Lung (tissue), 12 donors: ENCODE results near the gene DOCK11. TPM values are rescaled to one million over a fixed set of nuclear protein-coding genes. Genes with fewer than 3 reads are reported as not detected.

Experiments
- ATAC-seq: fragments of 200-7000 bp; cut with Tn5 transposase; one replicate; pipeline ENCODE4 v1.9.1; 2020; ENCODE audit warnings: moderate number of reproducible peaks; ENCODE audit not compliant: insufficient read depth, low FRiP score
- DNase-seq, 3 donors: peaks; one replicate each; pipeline ENCODE4 v3.0.0-alpha.2; 2013 to 2017
- H3K27ac ChIP-seq, 2 donors: one replicate each; pipeline ENCODE4 v1.5.1; 2013; ENCODE audit warnings: mild to moderate bottlenecking in 2 of 2, moderate library complexity in 2 of 2, control low read depth in 1 of 2, inconsistent platforms in 1 of 2, low read depth in 1 of 2, low read length in 1 of 2
- H3K27me3 ChIP-seq, 3 donors: one replicate each; pipeline ENCODE4 v1.5.1; 2013; ENCODE audit warnings: low read length in 2 of 3; ENCODE audit not compliant: control insufficient read depth in 3 of 3, insufficient read depth in 3 of 3
- H3K36me3 ChIP-seq, 4 donors: one replicate each; pipeline ENCODE4 v1.5.1; 2013; ENCODE audit warnings: low read length in 4 of 4, mild to moderate bottlenecking in 1 of 4, moderate library complexity in 1 of 4; ENCODE audit not compliant: control insufficient read depth in 4 of 4, insufficient read depth in 4 of 4
- H3K4me1 ChIP-seq, 5 donors: one replicate each; pipeline ENCODE4 v1.5.1; 2013; ENCODE audit warnings: low read length in 5 of 5, mild to moderate bottlenecking in 2 of 5, moderate library complexity in 1 of 5; ENCODE audit not compliant: control insufficient read depth in 5 of 5, insufficient read depth in 5 of 5
- H3K4me3 ChIP-seq: one replicate; pipeline ENCODE4 v1.5.1; 2013; ENCODE audit warnings: mild to moderate bottlenecking, control low read depth, moderate library complexity
- H3K9ac ChIP-seq, 2 donors: one replicate each; pipeline ENCODE4 v1.5.1; 2013; ENCODE audit warnings: low read length in 2 of 2, control low read depth in 1 of 2; ENCODE audit not compliant: insufficient read depth in 1 of 2
- H3K9me3 ChIP-seq, 4 donors: one replicate each; pipeline ENCODE4 v1.5.1; 2013; ENCODE audit warnings: low read length in 3 of 4, mild to moderate bottlenecking in 1 of 4, moderate library complexity in 1 of 4; ENCODE audit not compliant: control insufficient read depth in 4 of 4, insufficient read depth in 3 of 4
- CTCF ChIP-seq: IDR thresholded peaks from 2 replicates; pipeline ENCODE4 v1.5.1; 2012; ENCODE audit warnings: mild to moderate bottlenecking; ENCODE audit errors: control extremely low read depth, extremely low read depth
- WGBS, 2 donors: extraction: QIAGEN DNeasy Blood & Tissue Kit; methylation state at CpG; one replicate each; pipeline ENCODE4 v1.1.7; 2013; 5-methylcytosine and 5-hydroxymethylcytosine counted together
- polyA plus RNA-seq, 2 donors: library from polyadenylated mRNA; stranded (reverse); fragments of 200-250 nt; gene quantifications; one replicate each; pipeline ENCODE4 v1.2.1, GENCODE V29; 2013
- total RNA-seq, 2 donors: library from RNA; depleted of rRNA in 1 of 2; stranded (reverse); fragments of >200 nt in 1 of 2; gene quantifications; one replicate each; pipeline ENCODE4 v1.2.1, GENCODE V29; 2014 to 2021
- donor health status: control.
- donor health status: control.
- donor health status: Bipolar disorder and iron deficiency.
- donor health status: healthy.
- donor health status: DM: yes; HTN: yes; CAD: no.

DOCK11 gene
- total and polyA plus RNA-seq, 4 donors = 16.0 to 32.0 (median 23.6) TPM

- Histone ChIP-seq H3K27ac (no peak overlapping the region), H3K36me3 (peaks cover 0 to 1% (median 0%) of the 10 kb centered on the region in 4 donors), H3K4me1 (no peaks in the 10 kb centered on the region), H3K4me3 (no peak overlapping the region), H3K27me3 (no peaks in the 10 kb centered on the region), H3K9ac (no peak overlapping the region), H3K9me3 (peaks cover 0 to 2% (median 0%) of the 10 kb centered on the region in 4 donors)
- DNase-seq = no peak
- TF ChIP-seq CTCF = no peak
- ATAC-seq = no peak
- 79 to 91% methylated on average over 2 of the region's 2 CpGs for WGBS, 2 donors
Observed at GRCh38 chrX:118570209-118570608, 74.6 kb downstream of the DOCK11 start.

- no peak overlapping the region for H3K9ac ChIP-seq
- no peaks in the 10 kb centered on the region for H3K4me1 ChIP-seq
- no peak overlapping the region for H3K4me3 ChIP-seq
- no peak for TF ChIP-seq CTCF
- DNase-seq = no peak
- peaks cover 0 to 1% (median 0%) of the 10 kb centered on the region in 4 donors for H3K36me3 ChIP-seq
- 74 to 94% methylated on average over 3 of the region's 3 CpGs for WGBS, 2 donors
- no peak for ATAC-seq
- peaks cover 0 to 2% (median 0%) of the 10 kb centered on the region in 4 donors for H3K9me3 ChIP-seq
- H3K27ac ChIP-seq = peak overlapping the region in 1 of 2 donors; percentile 22
- no peaks in the 10 kb centered on the region for H3K27me3 ChIP-seq
Observed at GRCh38 chrX:118571836-118572235, 76.2 kb downstream of the DOCK11 start.

- Histone ChIP-seq H3K36me3 (peaks cover 0 to 1% (median 0%) of the 10 kb centered on the region in 4 donors), H3K4me3 (no peak overlapping the region), H3K4me1 (no peaks in the 10 kb centered on the region), H3K27ac (no peak overlapping the region), H3K9ac (no peak overlapping the region), H3K27me3 (no peaks in the 10 kb centered on the region), H3K9me3 (peaks cover 0 to 2% (median 0%) of the 10 kb centered on the region in 4 donors)
- WGBS, 2 donors = 83 to 89% methylated on average over 4 of the region's 4 CpGs
- no peak for TF ChIP-seq CTCF
- ATAC-seq (no peak), DNase-seq (no peak)
Observed at GRCh38 chrX:118574666-118575065, 79.1 kb downstream of the DOCK11 start.

GRCh38 chrX:118577041-118577440 lies 81.4 kb downstream of the DOCK11 start:
- no peaks in the 10 kb centered on the region for H3K4me1 ChIP-seq
- WGBS, 2 donors = 74 to 87% methylated on average over 5 of the region's 5 CpGs
- no peak overlapping the region for H3K4me3 ChIP-seq
- H3K9me3 ChIP-seq = no peaks in the 10 kb centered on the region
- peaks cover 0 to 1% (median 0%) of the 10 kb centered on the region in 4 donors for H3K36me3 ChIP-seq
- no peak overlapping the region for H3K27ac ChIP-seq
- DNase-seq = peak in 2 of 3 donors; percentile 41 to 53
- TF ChIP-seq CTCF = no peak
- ATAC-seq = no peak
- H3K27me3 ChIP-seq = no peaks in the 10 kb centered on the region
- H3K9ac ChIP-seq = no peak overlapping the region
